SK-N-SH (cell line): Measurements from ENCODE around the gene PHTF1.

ENCODE experiments used
- CHD2 ChIP-seq: fragments of 150-350 bp; IDR thresholded peaks from 2 replicates; pipeline ENCODE4 v1.6.1; 2018; ENCODE audit warnings: low read length; ENCODE audit not compliant: partially characterized antibody
- CTCF ChIP-seq: fragments of 200-600 bp; sonication (generic); IDR thresholded peaks from 2 replicates; pipeline ENCODE4 v1.6.1; 2017; ENCODE audit warnings: antibody characterized with exemption, mild to moderate bottlenecking, moderate library complexity
- GATA2 ChIP-seq: sonication (generic); formaldehyde crosslinking; IDR thresholded peaks from 2 replicates; pipeline ENCODE4 v1.5.0; 2020; ENCODE audit warnings: mild to moderate bottlenecking, missing genetic modification reagents
- JUND ChIP-seq: IDR thresholded peaks from 2 replicates; pipeline ENCODE4 v1.4.0; 2012
- NFIC ChIP-seq: IDR thresholded peaks from 2 replicates; pipeline ENCODE4 v1.4.0; 2012; ENCODE audit warnings: borderline replicate concordance
- NRF1 ChIP-seq: IDR thresholded peaks from 2 replicates; pipeline ENCODE4 v1.6.1; 2012; ENCODE audit warnings: low read depth, mild to moderate bottlenecking, low read length
- PBX3 ChIP-seq: IDR thresholded peaks from 2 replicates; pipeline ENCODE4; 2012
- POLR2AphosphoS5 ChIP-seq: IDR thresholded peaks from 2 replicates; pipeline ENCODE4 v1.6.1; 2012; ENCODE audit warnings: low read depth, low read length
- RAD21 ChIP-seq: IDR thresholded peaks from 2 replicates; pipeline ENCODE4 v1.6.1; 2012; ENCODE audit warnings: mild to moderate bottlenecking, low read length
- REST ChIP-seq: IDR thresholded peaks from 2 replicates; pipeline ENCODE4 v1.6.1; 2012; ENCODE audit warnings: mild to moderate bottlenecking, low read depth, low read length, moderate library complexity
- SMC3 ChIP-seq: IDR thresholded peaks from 2 replicates; pipeline ENCODE4 v1.6.1; 2012; ENCODE audit warnings: low read depth, low read length, improper control_type of control experiment
- ZBTB33 ChIP-seq: IDR thresholded peaks from 2 replicates; pipeline ENCODE4 v1.4.0; 2012; ENCODE audit warnings: low read depth, borderline replicate concordance

- TF ChIP-seq NFIC (no peak), CTCF (no peak), SMC3 (no peak), ZBTB33 (no peak), JUND (no peak), GATA2 (CRISPR knock-in tag) (no peak), POLR2AphosphoS5 (no peak), CHD2 (no peak), NRF1 (no peak), PBX3 (no peak), REST (no peak), RAD21 (no peak)
These were observed 110.8 kb downstream of the PHTF1 start for GRCh38 chr1:113648478-113648877.
